NCI-H524 (cell line): ENCODE measurements around the gene KLHL14.
A peak's percentile ranks its signal among the peaks of the same experiment; 100 is the strongest.
"Not testable (repeated sequence)": the region's sequence is repeated elsewhere in the genome, so short reads cannot be mapped to it uniquely, and the experiment has no call there.

Experiments used
- DNase-seq, 2 experiments: peaks; one replicate each; lab custom pipeline; 2025; lab: John Stamatoyannopoulos, UW

KLHL14 gene

GRCh38 chr18:32772581-32773381, at the start of gene KLHL14:
TSS of gene KLHL14 (minus strand) at chr18:32773023. CDS start at chr18:32770591, 2,432 bp downstream.
- DNase-seq: no peak

DNA sequence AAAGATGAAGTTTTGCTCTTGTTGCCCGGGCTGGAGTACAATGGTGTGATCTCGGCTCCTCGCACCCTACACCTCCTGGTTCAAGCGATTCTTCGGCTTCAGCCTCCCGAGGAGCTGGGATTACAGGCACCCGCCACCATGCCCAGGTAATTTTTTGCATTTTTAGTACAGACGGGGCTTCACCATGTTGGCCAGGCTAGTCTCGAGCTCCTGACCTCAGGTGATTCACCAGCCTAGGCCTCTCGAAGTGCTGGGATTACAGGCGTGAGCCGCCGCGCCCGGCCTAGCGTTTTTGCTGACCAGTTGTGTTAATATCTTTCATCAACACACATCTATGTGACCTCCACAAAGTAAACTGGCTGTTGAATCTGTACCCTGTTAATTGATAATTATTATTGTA, 49.4 kb upstream of the KLHL14 start:
- DNase-seq: no peak

DNA sequence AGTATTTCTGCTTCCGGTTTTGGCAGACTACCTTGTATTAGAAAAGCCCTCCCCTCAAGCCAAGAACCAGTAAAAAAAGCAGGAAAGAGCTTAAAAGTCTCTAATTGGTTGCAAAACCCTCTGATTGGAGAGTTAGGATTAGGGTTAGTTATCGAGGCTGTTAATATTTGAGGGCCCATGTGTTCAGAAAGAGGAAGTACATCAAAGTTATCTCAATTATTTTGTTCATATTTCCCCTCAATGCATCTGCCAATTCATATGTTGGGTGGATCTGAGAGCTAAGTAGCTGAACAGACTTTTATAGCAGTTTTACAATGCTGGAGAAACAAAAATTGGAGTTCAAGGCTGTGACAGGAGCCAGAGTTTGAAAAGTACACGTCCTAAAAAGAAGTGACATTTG, 43.1 kb upstream of the KLHL14 start:
- no peak for DNase-seq

DNA sequence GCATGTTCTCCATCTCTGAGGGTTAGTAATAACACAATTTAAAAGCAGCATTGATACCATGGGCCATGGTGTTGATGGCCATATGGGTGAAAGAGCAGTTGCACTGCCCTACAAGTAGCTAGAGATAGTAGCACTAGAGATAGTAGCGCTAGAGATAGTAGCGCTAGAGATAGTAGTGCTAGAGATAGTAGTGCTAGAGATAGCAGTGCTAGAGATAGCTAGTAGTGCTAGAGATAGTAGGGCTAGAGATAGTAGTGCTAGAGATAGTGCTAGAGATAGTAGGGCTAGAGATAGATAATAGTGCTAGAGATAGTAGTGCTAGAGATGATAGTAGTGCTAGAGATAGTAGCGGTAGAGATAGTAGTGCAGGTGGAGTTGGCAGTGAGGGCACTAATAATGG, 39.5 kb upstream of the KLHL14 start:
- no peak for DNase-seq

GRCh38 chr18:32810314-32810713, 37.5 kb upstream of the KLHL14 start:
- DNase-seq: no peak

DNA sequence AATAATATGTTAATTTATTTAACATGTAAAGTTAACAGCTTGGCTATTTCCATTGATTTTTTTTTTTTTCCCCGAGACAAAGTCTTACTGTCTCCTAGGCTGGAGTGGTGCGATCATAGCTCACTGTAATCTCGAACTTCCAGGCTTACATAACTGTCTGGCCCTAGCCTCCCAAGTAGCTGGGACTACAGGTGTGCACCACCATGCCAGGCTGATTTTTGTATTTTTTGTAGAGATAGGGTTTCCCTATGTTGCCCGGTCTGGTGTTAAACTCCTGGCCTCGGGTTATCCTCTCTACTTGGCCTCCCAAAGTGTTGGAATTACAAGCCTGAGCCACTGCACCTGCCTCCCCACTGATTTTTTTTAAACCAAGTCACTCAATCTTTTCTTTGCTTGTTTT, 32.5 kb upstream of the KLHL14 start:
- no peak for DNase-seq

GRCh38 chr18:32804134-32804888, 31.5 kb upstream of the KLHL14 start:
- no peak for DNase-seq

DNA sequence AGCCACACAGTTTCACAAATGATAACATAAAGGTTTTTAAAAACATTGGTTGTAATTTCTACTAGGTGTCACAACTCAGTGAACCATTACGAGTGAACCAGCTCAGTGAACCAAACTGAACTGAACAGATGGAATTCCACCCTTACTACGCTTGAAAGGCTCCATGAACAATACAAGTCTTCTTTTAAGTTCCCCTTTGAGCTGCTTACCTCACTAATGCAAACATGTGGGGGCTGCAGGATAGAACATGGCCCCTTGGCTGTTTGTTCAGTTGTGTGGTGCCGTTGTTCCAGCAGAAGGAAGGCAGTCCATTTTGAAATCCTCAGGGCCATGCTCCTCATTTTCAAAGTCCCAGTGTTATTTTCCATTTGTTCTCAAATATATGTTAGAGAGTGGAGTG, 30.7 kb upstream of the KLHL14 start:
- peak in 1 of 2 experiments; percentile 14 for DNase-seq

GRCh38 chr18:32802591-32803451, 30.0 kb upstream of the KLHL14 start:
- no peak for DNase-seq

DNA sequence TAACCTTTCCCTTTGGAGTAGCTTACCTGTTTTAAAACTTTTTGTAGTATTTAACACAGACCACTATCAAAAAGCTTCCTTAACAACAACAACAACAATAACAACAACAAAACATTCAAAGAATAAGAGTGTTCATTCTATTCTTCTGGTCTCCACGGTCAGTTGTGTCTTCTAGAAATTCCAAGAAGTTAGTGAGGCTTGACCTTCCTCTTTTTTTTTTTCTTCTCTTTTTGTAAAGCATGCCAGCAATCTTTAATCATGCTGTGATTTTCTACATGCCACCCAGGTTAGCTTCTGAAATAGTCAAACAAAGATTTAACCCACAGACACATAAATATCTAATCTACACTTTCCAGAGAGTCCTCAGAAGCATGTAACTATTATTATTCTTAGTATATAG, 28.4 kb upstream of the KLHL14 start:
- DNase-seq: no peak

DNA sequence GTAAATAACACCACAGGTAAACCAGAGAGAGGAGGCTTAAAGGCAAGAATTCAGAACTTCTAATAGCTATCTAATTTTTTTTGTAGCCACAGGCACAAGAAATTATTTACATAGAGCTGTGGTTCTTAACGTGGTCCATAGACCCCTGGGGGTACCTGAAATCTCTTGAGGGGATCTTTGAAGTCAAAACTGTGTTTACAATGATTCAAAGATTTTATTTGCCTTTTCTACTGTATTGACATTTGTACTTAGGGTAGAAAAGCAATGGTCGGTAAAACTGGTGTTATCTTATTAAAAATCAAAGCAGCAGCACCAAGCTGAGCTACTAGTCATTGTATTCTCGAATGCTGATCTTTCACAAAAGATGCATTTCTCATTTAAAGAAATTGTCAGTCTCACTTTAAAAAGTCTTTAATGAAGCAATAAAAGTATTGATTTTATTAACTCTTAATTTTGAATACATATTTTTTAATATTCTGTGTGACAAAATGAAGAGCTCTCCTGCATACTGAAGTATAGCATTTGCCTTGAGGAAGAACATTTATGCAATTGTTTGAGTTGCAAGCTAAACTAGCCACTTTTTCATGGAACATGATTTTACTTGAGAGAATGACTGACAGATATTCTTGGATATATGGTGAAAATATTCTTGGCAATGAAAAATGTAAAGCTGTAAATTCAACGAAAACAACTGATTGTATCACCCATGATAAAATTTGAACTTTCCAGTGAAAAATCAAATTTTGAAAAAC, 25.6 kb upstream of the KLHL14 start:
- DNase-seq: no peak

DNA sequence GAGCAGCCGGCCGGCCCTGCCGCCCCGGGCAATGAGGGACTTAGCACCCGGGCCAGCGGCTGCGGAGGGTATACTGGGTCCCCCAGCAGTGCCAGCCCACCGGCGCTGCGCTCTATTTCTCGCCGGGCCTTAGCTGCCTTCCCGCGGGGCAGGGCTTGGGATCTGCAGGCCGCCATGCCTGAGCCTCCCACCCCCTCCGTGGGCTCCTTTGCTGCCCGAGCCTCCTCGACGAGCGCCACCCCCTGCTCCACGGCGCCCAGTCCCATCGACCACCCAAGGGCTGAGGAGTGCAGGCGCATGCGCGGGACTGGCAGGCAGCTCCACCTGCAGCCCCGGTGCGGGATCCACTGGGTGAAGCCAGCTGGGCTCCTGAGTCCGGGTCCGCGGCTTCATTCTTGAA, 21.8 kb upstream of the KLHL14 start:
- DNase-seq: not testable (repeated sequence)

DNA sequence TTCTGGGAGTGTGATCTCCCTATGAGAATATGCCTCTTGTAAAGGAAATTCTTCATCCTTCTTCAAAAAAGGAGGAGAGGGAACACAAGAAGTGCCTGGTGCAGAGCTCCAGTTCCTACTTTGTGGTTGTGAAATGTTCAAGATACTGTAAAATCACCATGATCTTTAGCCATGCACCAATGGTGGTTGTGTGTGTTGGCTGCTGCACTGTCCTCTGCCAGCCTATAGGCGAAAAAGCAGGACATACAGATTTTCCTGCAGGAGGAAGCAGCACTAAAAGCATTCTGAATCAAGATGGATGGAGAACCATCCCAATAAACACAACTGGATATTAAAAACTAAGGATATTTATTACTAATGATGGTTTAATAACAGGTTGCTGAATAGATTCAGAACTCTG, 6.2 kb upstream of the KLHL14 start:
- DNase-seq: no peak

DNA sequence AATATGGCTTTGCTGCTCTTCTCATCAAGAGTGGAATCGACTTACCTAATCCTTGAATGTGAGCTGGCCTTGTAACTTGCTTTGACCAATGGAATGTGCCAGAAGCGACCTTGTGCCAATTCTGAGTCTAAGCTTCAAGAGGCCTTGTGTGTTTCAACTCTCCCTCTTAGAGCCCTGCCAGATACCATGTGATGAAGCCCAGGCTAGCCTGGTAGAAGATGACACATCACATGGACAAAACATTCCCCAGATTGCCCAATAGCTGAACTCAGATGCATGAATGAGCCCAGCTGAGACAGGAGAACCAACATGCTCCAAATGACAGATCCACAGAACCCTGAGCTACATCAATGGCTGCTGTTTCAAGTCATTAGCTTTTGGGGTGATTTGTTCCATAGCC, 4.2 kb upstream of the KLHL14 start:
- DNase-seq: no peak

DNA sequence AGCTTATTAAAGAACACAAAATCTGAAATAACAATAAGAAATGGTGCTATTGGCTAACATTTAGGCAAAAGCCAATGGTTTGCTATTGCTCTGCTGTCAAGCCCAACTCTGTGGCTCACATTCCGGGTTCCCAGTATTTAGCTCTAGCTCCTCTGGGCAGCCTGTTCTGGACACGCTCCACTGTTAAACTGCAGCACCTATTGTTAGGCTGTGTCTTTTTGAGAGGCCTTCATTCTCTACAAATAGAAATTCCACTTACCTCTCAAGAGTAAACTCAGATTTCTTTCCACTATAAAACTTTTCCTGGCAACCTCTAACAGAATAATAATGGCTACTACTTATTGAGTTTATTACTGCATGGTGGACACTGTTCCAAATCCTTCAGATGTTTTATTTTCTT, 3.7 kb upstream of the KLHL14 start:
- DNase-seq: no peak

GRCh38 chr18:32775628-32776027, 2.8 kb upstream of the KLHL14 start:
- DNase-seq: no peak

DNA sequence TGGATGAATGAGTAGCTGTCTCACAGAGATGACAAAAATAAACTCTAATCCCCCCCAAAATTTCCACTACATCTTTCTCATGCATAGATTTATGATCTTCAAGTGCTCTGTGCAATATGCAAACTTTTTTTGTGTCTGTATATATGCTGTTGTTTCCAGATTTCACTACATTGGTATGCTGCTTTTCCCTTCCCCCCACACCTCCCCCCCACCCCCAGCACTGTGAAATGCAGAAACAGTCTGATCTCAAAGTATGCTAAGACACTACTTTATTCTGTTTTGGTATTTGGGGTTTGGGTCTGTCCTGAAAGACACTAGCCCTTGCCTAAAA, 524 bp upstream of the KLHL14 start:
- no peak for DNase-seq

DNA sequence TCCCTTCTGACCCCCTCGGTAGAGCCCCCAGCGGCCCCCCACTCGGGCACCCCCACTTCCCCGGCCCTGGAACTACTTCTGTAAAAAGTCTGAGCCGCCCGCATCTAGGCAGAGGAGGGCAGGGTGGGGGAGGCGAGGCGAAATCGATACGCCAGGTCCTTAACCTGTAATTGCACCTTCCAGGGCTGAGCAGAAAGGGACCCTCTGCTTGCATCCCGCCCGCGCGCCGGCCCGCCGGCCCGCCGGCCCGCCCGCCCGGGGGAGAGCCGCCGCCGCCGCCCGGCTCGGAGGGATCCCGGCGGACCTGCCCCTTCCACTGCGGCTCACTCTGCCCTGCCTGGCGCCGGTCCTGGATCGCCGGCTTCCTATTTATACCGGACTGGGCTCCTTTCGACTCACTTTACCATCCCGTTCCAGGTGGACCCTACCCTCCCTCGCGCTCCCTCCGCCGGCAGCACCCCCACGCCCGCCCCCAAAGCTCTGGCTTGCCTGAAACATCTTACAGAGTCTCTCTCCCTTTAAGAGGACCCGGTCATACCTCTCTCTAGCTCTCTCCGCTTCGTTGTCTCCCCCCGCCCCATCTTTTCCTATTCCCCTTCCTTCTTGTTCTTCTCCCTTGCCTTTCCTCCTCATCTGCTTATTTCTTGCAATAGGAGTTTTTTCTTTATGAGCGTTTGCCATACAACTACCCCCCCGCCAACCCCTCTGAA, 797 bp downstream of the KLHL14 start:
- DNase-seq: peak in 1 of 2 experiments; percentile 18

GRCh38 chr18:32771169-32771751, 1.6 kb downstream of the KLHL14 start:
- peak in 1 of 2 experiments; percentile 14 for DNase-seq

DNA sequence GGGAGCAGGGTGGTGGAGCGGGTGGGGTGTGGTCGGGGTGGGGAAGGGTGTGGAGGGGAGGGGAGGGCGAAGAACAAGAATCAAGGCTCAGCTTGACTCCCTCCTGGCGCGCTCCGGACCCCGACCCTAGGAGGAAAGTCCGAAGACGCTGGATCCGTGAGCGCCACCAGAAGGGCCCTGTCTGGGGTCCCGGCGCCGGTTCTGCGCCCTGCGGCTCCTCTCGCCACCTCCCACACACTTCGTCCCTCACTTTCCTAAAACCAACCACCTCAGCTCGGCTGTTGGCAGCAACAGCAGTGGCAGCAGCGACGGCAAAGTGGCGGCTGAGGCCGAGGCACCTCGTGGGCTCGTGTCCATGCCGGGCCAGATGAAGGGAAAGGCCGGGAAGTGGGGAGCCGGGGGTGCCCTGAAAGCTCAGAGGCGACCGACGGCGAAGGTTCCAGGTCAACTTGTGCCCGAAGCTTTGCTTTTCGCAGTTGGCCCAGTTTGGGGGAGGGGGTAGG, 2.1 kb downstream of the KLHL14 start:
- no peak for DNase-seq
